ENCODE measurements around the gene GJD4. TPM values are rescaled to one million over a fixed set of nuclear protein-coding genes. Genes with fewer than 3 reads are reported as not detected.

Gene GJD4
- polyA plus RNA-seq, 1 experiment, result not detected

DNA sequence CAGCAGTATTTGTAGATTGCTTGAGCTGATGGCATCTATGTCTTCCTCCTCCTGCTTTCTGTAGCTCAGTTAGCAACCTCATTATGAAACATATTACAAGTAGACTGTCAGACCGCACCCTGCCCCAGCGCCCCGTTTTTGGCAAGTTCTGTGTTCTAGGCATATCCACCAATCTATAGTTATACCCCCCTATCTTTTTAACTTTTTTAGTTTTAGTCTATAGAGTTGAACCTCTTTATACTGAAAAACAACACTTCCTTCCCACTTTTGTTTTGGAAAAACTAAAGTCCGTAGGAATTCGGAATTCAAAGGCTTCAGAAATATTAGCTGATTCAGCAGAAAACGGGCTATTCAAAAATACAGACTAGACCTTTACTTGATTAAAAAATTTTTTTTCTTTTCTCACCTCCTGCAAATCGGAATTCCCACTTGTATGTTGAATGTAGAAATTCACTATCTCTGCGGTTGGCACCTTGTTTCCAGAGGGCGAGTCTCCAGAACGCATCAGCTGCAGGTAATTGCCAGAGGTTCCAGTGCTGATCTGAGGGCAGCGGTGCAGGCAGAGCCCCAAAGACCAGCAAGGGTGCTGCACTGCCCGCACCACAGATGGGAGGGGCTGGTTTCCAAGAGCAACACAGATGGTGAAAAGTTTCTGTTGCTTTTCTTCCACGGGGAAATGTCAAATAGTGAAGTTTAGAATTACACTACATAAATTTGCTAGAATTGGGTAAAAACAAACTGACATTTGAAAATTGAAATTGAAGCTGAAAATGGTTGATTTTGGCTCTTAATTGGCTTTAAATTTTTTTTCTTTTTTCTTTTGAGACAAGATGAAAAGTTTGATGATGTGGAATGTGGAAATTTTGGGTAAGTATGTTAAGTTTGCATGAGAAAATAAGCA is 39.2 kb downstream of the GJD4 start:
- CTCF ChIA-PET, result interaction anchor here (0.9 to 2.7 kb wide), 2 partner anchors 9 to 272 kb away, joined by 3 to 14 read pairs; no protein-coding TSS in a partner anchor
- no peak for DNase-seq (ENCODE audit: low read depth)

DNA sequence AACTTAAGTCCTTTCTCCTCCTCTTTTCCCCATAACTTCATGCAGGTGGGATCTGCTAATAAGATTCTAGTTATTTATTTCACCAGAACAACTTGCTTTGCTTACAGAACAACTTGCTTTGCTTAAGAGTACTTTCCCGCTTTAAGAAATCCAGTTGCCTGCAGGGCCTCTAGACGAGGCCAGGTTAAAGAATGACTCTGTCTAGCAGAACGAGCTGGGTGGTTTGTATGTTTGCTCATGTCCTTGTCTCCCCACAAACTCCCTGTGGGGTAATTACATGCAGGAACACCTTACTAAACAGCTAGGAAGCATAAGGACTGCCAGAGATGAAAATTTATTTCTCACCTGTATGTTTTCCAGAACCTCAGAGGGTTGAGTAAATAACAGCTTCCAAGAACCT is 45.8 kb downstream of the GJD4 start:
- ChIA-PET CTCF (interaction anchor here (0.7 to 1.9 kb wide), 2 partner anchors 10 to 266 kb away, joined by 4 to 7 read pairs; no protein-coding TSS in a partner anchor), POLR2A (no interaction called here)
- Histone ChIP-seq H3K4me3 (ENCODE audit: low read depth, low read length) (no peak overlapping the region), H3K36me3 (ENCODE audit: control insufficient read depth, insufficient read depth, low read length) (no peaks in the 10 kb centered on the region), H3K27me3 (ENCODE audit: control insufficient read depth, insufficient read depth, low read length) (peaks cover 7% of the 10 kb centered on the region; the same call in 1 of the 2 replicates)
- no peak for DNase-seq (ENCODE audit: low read depth)
- TF ChIP-seq, protein P1, sequence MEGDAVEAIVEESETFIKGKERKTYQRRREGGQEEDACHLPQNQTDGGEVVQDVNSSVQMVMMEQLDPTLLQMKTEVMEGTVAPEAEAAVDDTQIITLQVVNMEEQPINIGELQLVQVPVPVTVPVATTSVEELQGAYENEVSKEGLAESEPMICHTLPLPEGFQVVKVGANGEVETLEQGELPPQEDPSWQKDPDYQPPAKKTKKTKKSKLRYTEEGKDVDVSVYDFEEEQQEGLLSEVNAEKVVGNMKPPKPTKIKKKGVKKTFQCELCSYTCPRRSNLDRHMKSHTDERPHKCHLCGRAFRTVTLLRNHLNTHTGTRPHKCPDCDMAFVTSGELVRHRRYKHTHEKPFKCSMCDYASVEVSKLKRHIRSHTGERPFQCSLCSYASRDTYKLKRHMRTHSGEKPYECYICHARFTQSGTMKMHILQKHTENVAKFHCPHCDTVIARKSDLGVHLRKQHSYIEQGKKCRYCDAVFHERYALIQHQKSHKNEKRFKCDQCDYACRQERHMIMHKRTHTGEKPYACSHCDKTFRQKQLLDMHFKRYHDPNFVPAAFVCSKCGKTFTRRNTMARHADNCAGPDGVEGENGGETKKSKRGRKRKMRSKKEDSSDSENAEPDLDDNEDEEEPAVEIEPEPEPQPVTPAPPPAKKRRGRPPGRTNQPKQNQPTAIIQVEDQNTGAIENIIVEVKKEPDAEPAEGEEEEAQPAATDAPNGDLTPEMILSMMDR (IDR thresholded peaks at IDR 0.05; ENCODE audit: insufficient read depth, low read depth, low read length), result no peak

More for the DNA sequence above, 39.2 kb downstream of the GJD4 start:
- POLR2A ChIA-PET, result no interaction called here
- Histone ChIP-seq H3K27me3 (ENCODE audit: control insufficient read depth, insufficient read depth, low read length) (peaks cover 11% of the 10 kb centered on the region), H3K36me3 (ENCODE audit: control insufficient read depth, insufficient read depth, low read length) (no peaks in the 10 kb centered on the region), H3K4me3 (ENCODE audit: low read depth, low read length) (peak overlapping the region; percentile 67; the same call in 1 of the 2 replicates)
- TF ChIP-seq, protein P1 (IDR thresholded peaks at IDR 0.05; ENCODE audit: insufficient read depth, low read depth, low read length), result no peak

DNA sequence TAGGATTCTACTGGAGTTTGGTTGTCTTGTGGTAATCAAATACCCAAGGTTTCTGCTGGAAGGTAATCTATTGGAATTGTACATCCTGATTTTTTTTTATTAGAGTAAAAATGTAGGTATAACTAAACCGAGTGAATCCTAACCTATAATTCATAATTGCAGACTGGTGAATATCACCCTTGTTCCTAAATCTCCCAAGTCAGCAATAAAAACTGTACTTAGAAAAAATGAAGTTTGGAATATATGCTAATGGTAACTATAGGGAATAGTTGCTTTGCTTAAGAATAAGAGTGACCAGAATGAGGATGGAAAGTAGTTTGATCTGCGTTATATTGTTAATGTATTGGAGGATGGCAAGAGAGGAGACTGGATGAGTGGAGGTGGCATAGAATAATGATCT is 47.7 kb downstream of the GJD4 start:
- no peaks in the 10 kb centered on the region for H3K36me3 ChIP-seq (ENCODE audit: control insufficient read depth, insufficient read depth, low read length)
- DNase-seq (ENCODE audit: low read depth), result no peak
- ChIA-PET CTCF (no interaction called here), POLR2A (no interaction called here)
- TF ChIP-seq, protein P1 (IDR thresholded peaks at IDR 0.05; ENCODE audit: insufficient read depth, low read depth, low read length), result no peak
- peaks cover 5% of the 10 kb centered on the region; the same call in 1 of the 2 replicates for H3K27me3 ChIP-seq (ENCODE audit: control insufficient read depth, insufficient read depth, low read length)
- no peak overlapping the region for H3K4me3 ChIP-seq (ENCODE audit: low read depth, low read length)

DNA sequence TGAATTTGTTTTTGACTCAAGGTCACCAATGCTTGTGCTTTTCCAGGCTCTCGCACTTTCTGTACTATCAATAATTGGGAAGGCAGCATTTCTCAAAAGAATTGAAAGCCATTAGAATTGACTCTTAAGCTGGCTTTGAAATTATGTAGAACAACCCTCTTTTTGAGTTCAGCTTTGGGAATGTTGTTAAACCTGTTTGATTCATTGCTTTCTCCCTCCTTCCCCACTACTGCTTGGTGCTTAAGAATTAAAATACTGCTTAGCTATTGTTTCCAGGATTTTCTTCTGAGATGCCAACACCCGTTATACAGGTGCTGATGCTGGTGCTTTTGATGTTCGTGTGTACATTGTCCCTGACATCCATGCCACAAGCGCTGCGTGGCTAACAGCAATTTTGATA is 52.5 kb downstream of the GJD4 start:
- ChIA-PET POLR2A (no interaction called here), CTCF (interaction anchor here (0.9 kb wide), 1 partner anchor 259 kb away, joined by 4 read pairs; no protein-coding TSS in a partner anchor)
- DNase-seq (ENCODE audit: low read depth), result no peak
- Histone ChIP-seq H3K4me3 (ENCODE audit: low read depth, low read length) (no peak overlapping the region), H3K36me3 (ENCODE audit: control insufficient read depth, insufficient read depth, low read length) (no peaks in the 10 kb centered on the region), H3K27me3 (ENCODE audit: control insufficient read depth, insufficient read depth, low read length) (no peaks in the 10 kb centered on the region)
- TF ChIP-seq, protein P1 (IDR thresholded peaks at IDR 0.05; ENCODE audit: insufficient read depth, low read depth, low read length), result no peak

Other genes starting within 250 kb of the GJD4 start
- gene FZD8, start 37.0 kb downstream of the GJD4 start, polyA plus RNA-seq (2011; rRNA removed), result 0.18 and 0.31 TPM in 2 replicates

Measured in BJ (cell line).